GM12873 (cell line): ENCODE measurements around the gene FMNL2.

ENCODE experiments used
- TF ChIP-seq, protein P1 (sequence below): IDR thresholded peaks from 2 replicates; pipeline ENCODE4 v1.5.1; 2012; ENCODE audit warnings: low read depth, mild to moderate bottlenecking, moderate library complexity, low read length, control low read depth; ENCODE audit not compliant: insufficient read depth; ENCODE audit errors: missing control alignments

Gene FMNL2

GRCh38 chr2:152501666-152502065 lies 166.7 kb downstream of the FMNL2 start:
- TF ChIP-seq, protein P1, sequence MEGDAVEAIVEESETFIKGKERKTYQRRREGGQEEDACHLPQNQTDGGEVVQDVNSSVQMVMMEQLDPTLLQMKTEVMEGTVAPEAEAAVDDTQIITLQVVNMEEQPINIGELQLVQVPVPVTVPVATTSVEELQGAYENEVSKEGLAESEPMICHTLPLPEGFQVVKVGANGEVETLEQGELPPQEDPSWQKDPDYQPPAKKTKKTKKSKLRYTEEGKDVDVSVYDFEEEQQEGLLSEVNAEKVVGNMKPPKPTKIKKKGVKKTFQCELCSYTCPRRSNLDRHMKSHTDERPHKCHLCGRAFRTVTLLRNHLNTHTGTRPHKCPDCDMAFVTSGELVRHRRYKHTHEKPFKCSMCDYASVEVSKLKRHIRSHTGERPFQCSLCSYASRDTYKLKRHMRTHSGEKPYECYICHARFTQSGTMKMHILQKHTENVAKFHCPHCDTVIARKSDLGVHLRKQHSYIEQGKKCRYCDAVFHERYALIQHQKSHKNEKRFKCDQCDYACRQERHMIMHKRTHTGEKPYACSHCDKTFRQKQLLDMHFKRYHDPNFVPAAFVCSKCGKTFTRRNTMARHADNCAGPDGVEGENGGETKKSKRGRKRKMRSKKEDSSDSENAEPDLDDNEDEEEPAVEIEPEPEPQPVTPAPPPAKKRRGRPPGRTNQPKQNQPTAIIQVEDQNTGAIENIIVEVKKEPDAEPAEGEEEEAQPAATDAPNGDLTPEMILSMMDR, result no peak

GRCh38 chr2:152504618-152505017 lies 169.6 kb downstream of the FMNL2 start:
- TF ChIP-seq, protein P1, result no peak

DNA sequence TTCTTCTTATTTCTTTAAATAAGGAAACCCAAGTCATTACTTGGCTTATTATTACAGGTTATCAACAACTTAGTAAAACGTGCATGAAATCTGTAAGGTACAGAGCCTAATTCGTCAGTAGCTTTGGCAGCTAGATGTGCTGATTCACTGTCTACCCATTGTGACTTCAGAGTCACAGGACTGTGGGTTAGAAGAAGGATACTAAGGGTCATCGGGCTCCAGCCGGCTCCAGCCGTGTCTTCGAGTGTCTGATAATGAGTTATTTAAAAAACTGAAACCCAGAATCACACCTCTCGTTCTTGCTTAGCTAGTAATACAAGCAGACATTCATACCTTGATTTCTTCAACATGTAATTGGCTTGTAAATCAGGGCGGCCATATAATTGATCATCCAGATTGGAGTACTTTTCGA lies 170.5 kb downstream of the FMNL2 start:
- TF ChIP-seq, protein P1, result no peak

GRCh38 chr2:152506843-152507242 lies 171.9 kb downstream of the FMNL2 start:
- TF ChIP-seq, protein P1, result no peak

- TF ChIP-seq, protein P1, result no peak
Measured at GRCh38 chr2:152507907-152508306, 172.9 kb downstream of the FMNL2 start.

DNA sequence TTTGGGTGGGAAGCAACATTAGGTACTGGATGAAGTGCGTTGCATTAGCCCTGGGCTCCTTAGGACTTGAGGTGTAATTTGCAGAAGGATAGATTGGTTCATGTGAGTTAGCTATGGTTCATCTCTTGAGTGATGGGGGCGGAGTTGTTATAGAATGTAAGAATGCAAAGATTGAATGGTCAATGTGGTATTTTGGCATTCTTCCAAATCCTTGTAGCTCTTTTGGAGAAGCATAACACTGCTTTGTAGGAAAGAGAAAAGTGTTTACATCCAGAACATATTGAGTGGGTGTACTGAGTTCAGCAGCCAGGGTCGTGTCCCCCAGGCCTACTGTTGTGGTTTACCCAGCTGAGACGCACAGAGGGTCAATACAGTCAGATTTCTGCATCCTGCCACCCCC lies 173.5 kb downstream of the FMNL2 start:
- TF ChIP-seq, protein P1, result no peak

GRCh38 chr2:152509772-152510491 lies 175.0 kb downstream of the FMNL2 start:
- TF ChIP-seq, protein P1, result no peak
